ENCODE data around the gene PMPCA.
"Not testable (repeated sequence)": the region's sequence is repeated elsewhere in the genome, so short reads cannot be mapped to it uniquely, and the experiment has no call there.

The PMPCA gene

GRCh38 chr9:136418182-136419091 is 8.0 kb downstream of the PMPCA start:
- DNase-seq = no peak

- no peak for DNase-seq
These were observed 8.6 kb downstream of the PMPCA start for GRCh38 chr9:136419092-136419420.

GRCh38 chr9:136421791-136422190 is 11.3 kb downstream of the PMPCA start:
- DNase-seq = no peak

- DNase-seq = no peak
These were observed 12.4 kb downstream of the PMPCA start for GRCh38 chr9:136422876-136423275.

- DNase-seq = no peak
These were observed 13.1 kb downstream of the PMPCA start for GRCh38 chr9:136423432-136424146.

- DNase-seq = no peak
These were observed 14.4 kb downstream of the PMPCA start for GRCh38 chr9:136424750-136425362.

GRCh38 chr9:136425367-136425766 is 14.9 kb downstream of the PMPCA start:
- not testable (repeated sequence) for DNase-seq

GRCh38 chr9:136426787-136427186 is 16.3 kb downstream of the PMPCA start:
- no peak for DNase-seq

GRCh38 chr9:136429075-136429628 is 18.7 kb downstream of the PMPCA start:
- DNase-seq = no peak

GRCh38 chr9:136429683-136430491 is 19.4 kb downstream of the PMPCA start:
- DNase-seq = no peak

- DNase-seq = no peak
These were observed 20.3 kb downstream of the PMPCA start for GRCh38 chr9:136430588-136431234.

- no peak for DNase-seq
These were observed 21.4 kb downstream of the PMPCA start for GRCh38 chr9:136431782-136432350.

GRCh38 chr9:136432591-136432990 is 22.1 kb downstream of the PMPCA start:
- no peak for DNase-seq

- DNase-seq = no peak
These were observed 22.7 kb downstream of the PMPCA start for GRCh38 chr9:136433043-136433715.

GRCh38 chr9:136433849-136434579 is 23.6 kb downstream of the PMPCA start:
- no peak for DNase-seq

GRCh38 chr9:136434580-136435169 is 24.2 kb downstream of the PMPCA start:
- DNase-seq = no peak

- DNase-seq = no peak
These were observed 25.7 kb downstream of the PMPCA start for GRCh38 chr9:136436055-136436634.

GRCh38 chr9:136437430-136437829 is 27.0 kb downstream of the PMPCA start:
- DNase-seq = no peak

- DNase-seq = no peak
These were observed 27.5 kb downstream of the PMPCA start for GRCh38 chr9:136437839-136438547.

Data from MV-4-11 (cell line).